Transverse colon (tissue), 4 donors: Measurements from ENCODE around the gene TOMM34.

Experiments
- CTCF ChIP-seq, 5 experiments: fragments of 200-600 bp in 3 of 5; fragments of 450-650 bp in 2 of 5; sonication (generic) in 3 of 5; IDR thresholded peaks; 1 replicate in 2 of 5; 2 replicates in 3 of 5; pipeline ENCODE4 v1.5.1; 2016 to 2017; ENCODE audit warnings: antibody characterized with exemption in 5 of 5, inconsistent platforms in 3 of 5, mild to moderate bottlenecking in 2 of 5, moderate library complexity in 1 of 5
- EP300 ChIP-seq: sonication (generic); formaldehyde crosslinking; IDR thresholded peaks from one replicate; pipeline ENCODE4 v1.6.1; 2017; ENCODE audit warnings: antibody characterized with exemption, low read depth
- POLR2A ChIP-seq: fragments of 450-650 bp; IDR thresholded peaks from one replicate; pipeline ENCODE4 v1.6.1; 2016; ENCODE audit warnings: antibody characterized with exemption, mild to moderate bottlenecking, moderate library complexity
- POLR2AphosphoS5 ChIP-seq, 3 donors: sonication (generic); formaldehyde crosslinking; IDR thresholded peaks; one replicate each; pipeline ENCODE4 v1.6.1; 2016; ENCODE audit warnings: antibody characterized with exemption in 3 of 3

GRCh38 chr20:44990425-44990824, 30.2 kb upstream of the TOMM34 start:
- TF ChIP-seq CTCF (IDR thresholded peaks at IDR 0.05) (no peak), POLR2AphosphoS5 (IDR thresholded peaks at IDR 0.05) (no peak), POLR2A (no peak), EP300 (no peak)
